HG02884 (cell line): ENCODE results near the gene PPP2R3B.
"Not testable (repeated sequence)": the region's sequence is repeated elsewhere in the genome, so short reads cannot be mapped to it uniquely, and the experiment has no call there.

Experiments used
- ATAC-seq: cut with Tn5 transposase; IDR thresholded peaks from one replicate; pipeline ENCODE4 v1.9.1; 2021; ENCODE audit warnings: mild to moderate bottlenecking, moderate library complexity; ENCODE audit not compliant: unreplicated experiment

The PPP2R3B gene

DNA sequence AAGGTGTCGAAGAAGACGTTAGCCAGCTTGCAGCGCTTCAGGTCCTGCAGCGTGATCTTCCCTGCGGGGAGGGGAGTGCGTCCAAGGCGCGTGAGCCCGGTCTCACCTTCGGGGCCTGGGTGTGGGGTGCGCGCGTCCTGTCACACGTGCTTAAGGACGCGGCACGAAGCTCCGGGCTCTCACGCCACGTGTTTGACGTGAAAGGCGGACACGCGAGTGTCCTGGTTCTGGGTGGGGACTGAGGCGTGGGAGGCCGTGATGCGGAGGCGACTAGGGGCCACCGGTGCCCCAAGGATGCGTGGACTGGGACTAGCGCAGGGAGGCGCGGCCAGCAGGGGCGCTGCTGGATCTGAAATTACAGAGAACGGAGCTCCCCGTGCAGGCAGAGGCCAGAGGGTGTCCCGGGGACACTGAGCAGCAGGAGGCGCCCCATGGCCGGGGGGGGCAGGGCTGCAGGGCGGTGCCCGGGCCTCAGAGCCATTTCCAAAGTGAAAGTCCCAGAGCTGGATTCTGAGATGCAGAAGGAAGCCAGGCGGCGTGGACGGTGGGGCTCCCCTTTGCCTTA is 47.8 kb downstream of the PPP2R3B start:
- ATAC-seq: no peak

- no peak for ATAC-seq
These were observed 48.3 kb downstream of the PPP2R3B start for GRCh38 chrX:338281-338835.

DNA sequence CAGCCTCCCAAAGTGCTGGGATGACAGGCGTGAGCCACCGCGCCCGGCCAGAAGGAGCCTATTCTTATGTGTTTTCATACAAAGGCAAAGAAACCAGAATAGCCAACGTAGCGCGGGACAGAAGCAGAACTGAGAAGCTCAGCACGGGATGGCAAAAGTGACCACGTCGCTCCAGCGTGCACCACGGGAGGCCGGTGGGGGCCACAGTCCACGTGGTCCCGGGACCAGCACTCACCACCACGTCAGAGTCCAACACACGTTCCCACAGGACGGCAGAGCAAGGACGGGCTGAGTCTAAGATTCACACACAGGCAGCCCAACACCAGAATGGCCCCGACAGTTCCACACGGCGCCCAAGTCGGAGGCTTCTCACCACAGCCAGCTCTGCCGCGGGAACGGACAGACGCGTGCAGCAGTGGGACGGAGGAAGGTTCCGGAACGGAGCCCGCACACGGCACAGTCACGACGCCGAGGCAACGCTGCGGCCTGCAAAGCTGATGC is 49.3 kb downstream of the PPP2R3B start:
- ATAC-seq: no peak

GRCh38 chrX:336227-336626 is 50.5 kb downstream of the PPP2R3B start:
- ATAC-seq: no peak

GRCh38 chrX:335758-336155 is 51.0 kb downstream of the PPP2R3B start:
- ATAC-seq: no peak

DNA sequence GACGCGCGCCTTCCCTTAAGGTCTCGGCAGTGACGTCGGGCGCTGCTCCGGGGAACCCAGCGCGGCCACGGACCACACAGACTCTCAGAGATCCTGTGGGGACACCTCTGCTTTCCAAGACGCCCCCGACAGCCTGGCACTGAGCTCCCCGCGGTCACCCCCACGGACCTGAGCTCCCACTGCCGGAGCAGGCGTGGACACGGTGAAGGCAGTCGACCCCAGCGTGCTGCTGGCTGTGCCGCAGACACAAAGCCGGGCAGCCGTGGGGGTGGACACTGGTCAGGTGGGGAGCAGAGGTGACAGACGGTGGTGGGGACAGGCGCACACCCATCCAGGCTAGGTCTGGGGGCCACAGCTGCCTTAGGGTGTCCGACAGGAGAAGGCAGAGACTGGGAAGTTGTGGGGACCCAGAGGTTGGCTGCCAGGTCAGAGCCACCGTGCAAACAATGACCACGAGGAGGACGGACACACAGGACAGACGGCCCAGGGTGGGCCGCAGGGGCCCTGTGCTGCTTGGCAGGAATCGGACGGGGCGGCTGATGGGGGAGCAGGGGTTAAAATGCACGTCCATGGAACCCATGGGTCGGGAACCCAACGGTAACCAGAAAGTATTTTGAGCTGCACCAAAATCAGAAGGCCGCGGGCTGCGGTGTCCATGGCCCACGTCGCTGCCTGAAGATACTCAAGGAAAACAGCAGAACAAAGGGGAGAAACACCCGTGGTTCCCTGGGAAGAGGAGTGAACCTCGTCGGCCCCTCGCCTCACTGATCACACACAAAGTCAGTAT is 51.5 kb downstream of the PPP2R3B start:
- ATAC-seq: no peak

GRCh38 chrX:334331-334891 is 52.3 kb downstream of the PPP2R3B start:
- ATAC-seq: no peak

DNA sequence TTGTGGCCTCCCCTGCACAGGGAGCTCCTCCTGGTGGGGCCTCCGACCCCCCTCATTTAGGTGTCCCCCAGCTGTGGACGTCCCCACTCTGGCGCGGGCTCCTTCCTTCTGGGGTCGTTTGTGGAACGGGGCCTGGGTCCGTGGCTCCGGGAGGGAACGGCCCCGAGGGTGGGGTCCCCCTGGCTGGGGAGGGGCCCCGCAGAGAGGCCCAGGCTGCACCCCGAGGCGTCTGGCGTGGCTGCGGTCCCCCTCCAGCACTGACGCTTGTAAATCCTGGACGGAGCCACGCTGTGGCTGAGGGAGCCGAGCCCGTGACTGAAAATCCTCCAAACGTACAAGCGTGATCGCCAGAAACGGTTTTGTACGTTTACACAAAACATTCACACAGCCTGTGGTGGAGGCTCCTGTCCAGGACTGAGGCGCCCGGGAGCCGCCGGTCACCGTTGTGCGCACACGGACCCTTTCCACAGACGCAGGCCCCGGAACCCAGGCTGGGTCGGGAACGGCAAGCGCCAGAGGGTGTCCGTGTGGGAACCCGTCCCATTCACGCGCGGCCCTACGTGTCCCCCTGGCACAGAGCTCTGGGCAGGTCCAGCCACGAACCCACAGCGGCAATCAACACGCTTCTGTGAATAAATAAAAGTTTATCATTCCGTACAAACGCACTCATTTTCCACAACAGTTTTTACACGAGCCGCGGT is 52.9 kb downstream of the PPP2R3B start:
- no peak for ATAC-seq

DNA sequence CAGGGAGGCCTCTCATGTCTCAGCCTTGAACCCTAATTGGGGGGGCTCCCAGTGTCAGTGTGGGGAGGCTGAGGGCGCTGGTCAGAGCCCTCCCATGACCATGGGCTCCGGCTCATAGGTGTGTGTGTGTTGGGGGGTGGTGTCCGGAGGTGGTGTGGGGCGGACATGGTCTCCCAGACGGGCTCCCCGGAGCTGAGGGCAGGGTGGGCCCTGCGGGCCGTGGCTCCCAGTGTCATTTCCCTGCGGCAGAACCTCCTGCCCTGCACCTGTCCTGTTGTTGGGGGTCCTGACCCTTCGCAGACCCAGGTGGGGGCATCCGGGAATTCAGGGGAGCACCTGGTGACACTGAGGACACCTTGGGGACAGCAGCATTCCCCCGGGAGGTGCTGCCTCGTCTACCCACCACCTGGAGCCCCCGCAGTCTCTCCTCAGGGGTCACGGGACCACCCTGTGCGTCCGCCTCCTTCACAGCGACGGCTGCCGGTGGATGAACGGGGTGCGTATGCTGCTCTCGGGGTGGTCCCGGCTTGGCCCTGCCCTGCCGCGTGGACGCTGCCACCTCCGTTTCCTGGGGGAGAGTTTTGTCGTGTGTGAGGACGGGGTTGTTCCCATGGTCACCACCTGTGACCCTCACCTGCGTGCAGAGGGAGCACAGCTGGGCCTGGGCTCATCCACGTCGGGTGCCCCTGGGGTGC is 53.6 kb downstream of the PPP2R3B start:
- no peak for ATAC-seq

DNA sequence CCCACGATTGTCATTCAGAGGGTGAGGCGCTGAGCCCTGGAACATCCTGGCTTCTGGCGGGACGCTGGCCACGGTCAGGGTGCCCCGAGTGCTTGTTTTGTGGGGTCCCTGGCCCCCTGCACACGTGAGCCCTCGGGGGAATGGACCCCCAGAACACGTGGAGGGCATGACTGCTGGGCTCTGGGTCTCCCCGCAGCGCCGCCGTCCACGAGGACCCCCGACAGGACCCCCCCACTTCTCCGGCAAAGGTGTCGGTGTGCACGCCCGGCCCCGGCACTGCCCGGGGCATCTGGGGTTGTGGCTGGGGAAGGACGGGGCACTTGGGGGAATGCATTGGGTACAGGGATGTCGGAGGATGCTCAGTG is 54.2 kb downstream of the PPP2R3B start:
- no peak for ATAC-seq

GRCh38 chrX:331825-332495 is 54.7 kb downstream of the PPP2R3B start:
- ATAC-seq: no peak

GRCh38 chrX:331151-331824 is 55.4 kb downstream of the PPP2R3B start:
- ATAC-seq: no peak

- ATAC-seq: no peak
These were observed 56.0 kb downstream of the PPP2R3B start for GRCh38 chrX:330726-331150.

DNA sequence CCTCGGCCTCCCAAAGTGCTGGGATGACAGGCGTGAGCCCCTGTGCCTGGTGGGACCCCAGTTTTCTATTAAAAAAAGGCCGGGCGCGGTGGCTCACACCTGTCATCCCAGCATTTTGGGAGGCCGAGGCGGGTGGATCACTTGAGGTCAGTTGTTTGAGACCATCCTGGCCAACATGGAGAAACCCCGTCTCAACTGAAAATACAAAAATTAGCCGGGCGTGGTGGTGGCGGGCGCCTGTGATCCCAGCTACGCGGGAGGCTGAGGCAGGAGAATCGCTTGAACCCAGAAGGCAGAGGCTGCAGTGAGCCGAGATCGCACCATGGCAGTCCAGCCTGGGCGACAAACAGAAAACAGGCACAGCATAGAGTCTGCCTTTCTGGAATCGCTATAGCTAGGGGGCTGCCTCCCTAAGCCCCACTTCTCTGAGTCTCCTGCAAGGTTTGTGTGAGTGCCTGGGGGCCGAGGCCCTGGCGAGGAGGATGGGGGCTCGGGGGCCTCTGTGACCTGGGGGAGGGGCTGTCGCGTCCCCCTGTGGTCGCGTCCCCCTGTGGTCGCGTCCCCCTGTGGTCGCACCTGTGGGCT is 56.5 kb downstream of the PPP2R3B start:
- not testable (repeated sequence) for ATAC-seq

DNA sequence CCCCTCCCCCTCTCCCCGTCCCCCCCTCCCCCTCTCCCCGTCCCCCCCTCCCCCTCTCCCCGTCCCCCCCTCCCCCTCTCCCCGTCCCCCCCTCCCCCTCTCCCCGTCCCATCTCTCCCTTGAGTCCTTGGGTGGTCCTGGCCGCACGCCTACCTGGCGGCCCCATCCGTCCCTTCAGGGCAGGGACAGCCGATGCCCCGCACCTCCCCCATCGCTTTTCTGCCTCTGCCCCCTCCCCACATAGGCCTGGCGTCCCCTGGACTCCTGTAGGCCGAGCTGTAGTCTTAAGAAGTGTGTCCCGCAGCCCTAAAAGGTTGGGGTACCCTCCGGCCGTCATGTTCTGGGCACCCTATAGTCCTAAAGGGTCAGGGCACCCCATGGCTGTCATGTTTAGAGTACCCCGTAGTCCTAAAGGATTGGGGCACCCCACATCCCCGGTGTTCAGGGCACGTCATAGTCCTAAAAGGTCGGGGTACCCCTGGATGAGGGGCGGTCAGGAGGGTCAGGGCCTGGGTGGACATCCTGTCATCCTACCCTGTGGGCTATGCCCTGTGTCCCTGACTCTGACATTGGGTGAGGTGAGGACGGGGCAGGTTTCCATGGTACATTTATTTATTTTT is 57.3 kb downstream of the PPP2R3B start:
- no peak for ATAC-seq

- no peak for ATAC-seq
These were observed 59.0 kb downstream of the PPP2R3B start for GRCh38 chrX:327660-328126.

- ATAC-seq: not testable (repeated sequence)
These were observed 62.0 kb downstream of the PPP2R3B start for GRCh38 chrX:324664-325063.

GRCh38 chrX:323721-324628 is 62.7 kb downstream of the PPP2R3B start:
- ATAC-seq: no peak
